8988T (cell line): Measurements from ENCODE around the gene PYGO1.

ENCODE experiments used
- DNase-seq: peaks from one replicate; pipeline ENCODE4 v3.0.0; 2011

The PYGO1 gene

GRCh38 chr15:55564347-55565145 lies 23.6 kb downstream of the PYGO1 start:
- DNase-seq = no peak

GRCh38 chr15:55562601-55563000 lies 25.5 kb downstream of the PYGO1 start:
- no peak for DNase-seq

GRCh38 chr15:55555089-55555488 lies 33.1 kb downstream of the PYGO1 start:
- DNase-seq = no peak

- no peak for DNase-seq
Observed at GRCh38 chr15:55552926-55553325, 35.2 kb downstream of the PYGO1 start.

GRCh38 chr15:55552451-55552850 lies 35.7 kb downstream of the PYGO1 start:
- DNase-seq = no peak

GRCh38 chr15:55549305-55549704 lies 38.8 kb downstream of the PYGO1 start:
- no peak for DNase-seq

GRCh38 chr15:55546718-55547117 lies 41.4 kb downstream of the PYGO1 start:
- no peak for DNase-seq

- no peak for DNase-seq
Observed at GRCh38 chr15:55535436-55535835, 52.7 kb downstream of the PYGO1 start.

GRCh38 chr15:55532944-55533343 lies 55.2 kb downstream of the PYGO1 start:
- no peak for DNase-seq

- no peak for DNase-seq
Observed at GRCh38 chr15:55530861-55531313, 57.3 kb downstream of the PYGO1 start.

- no peak for DNase-seq
Observed at GRCh38 chr15:55528812-55529211, 59.3 kb downstream of the PYGO1 start.

GRCh38 chr15:55527150-55527549 lies 61.0 kb downstream of the PYGO1 start:
- DNase-seq = no peak

- DNase-seq = no peak
Observed at GRCh38 chr15:55526559-55527036, 61.5 kb downstream of the PYGO1 start.

GRCh38 chr15:55522742-55523450 lies 65.2 kb downstream of the PYGO1 start:
- DNase-seq = no peak

GRCh38 chr15:55518641-55519040 lies 69.5 kb downstream of the PYGO1 start:
- no peak for DNase-seq

GRCh38 chr15:55518009-55518408 lies 70.1 kb downstream of the PYGO1 start:
- DNase-seq = no peak

- DNase-seq = no peak
Observed at GRCh38 chr15:55515991-55516776, 72.0 kb downstream of the PYGO1 start.

GRCh38 chr15:55515491-55515890 lies 72.7 kb downstream of the PYGO1 start:
- DNase-seq = no peak

- no peak for DNase-seq
Observed at GRCh38 chr15:55514414-55514850, 73.7 kb downstream of the PYGO1 start.

GRCh38 chr15:55513621-55514413 lies 74.3 kb downstream of the PYGO1 start:
- DNase-seq = peak; percentile 17

GRCh38 chr15:55513152-55513551 lies 75.0 kb downstream of the PYGO1 start:
- DNase-seq = no peak

GRCh38 chr15:55507567-55507966 lies 80.6 kb downstream of the PYGO1 start:
- no peak for DNase-seq
